HG03575 (cell line): Measurements from ENCODE around the gene ZFYVE27.

Source experiments
- ATAC-seq: cut with Tn5 transposase; IDR thresholded peaks from one replicate; pipeline ENCODE4 v1.9.1; 2021; ENCODE audit not compliant: unreplicated experiment, insufficient number of reproducible peaks, low FRiP score; ENCODE audit errors: extremely low read depth

The ZFYVE27 gene

GRCh38 chr10:97738616-97739015, 1.7 kb downstream of the ZFYVE27 start:
- no peak for ATAC-seq

- ATAC-seq: no peak
These were observed 3.7 kb downstream of the ZFYVE27 start for GRCh38 chr10:97740613-97741012.

GRCh38 chr10:97743169-97743943, 6.4 kb downstream of the ZFYVE27 start:
- no peak for ATAC-seq

- no peak for ATAC-seq
These were observed 7.6 kb downstream of the ZFYVE27 start for GRCh38 chr10:97744405-97745035.

GRCh38 chr10:97747573-97747972, 10.6 kb downstream of the ZFYVE27 start:
- no peak for ATAC-seq

- ATAC-seq: no peak
These were observed 11.2 kb downstream of the ZFYVE27 start for GRCh38 chr10:97748116-97748515.

- no peak for ATAC-seq
These were observed 16.0 kb downstream of the ZFYVE27 start for GRCh38 chr10:97752956-97753355.

- ATAC-seq: no peak
These were observed 17.8 kb downstream of the ZFYVE27 start for GRCh38 chr10:97754726-97755125.

GRCh38 chr10:97755718-97756117, 18.8 kb downstream of the ZFYVE27 start:
- no peak for ATAC-seq

- ATAC-seq: no peak
These were observed 20.5 kb downstream of the ZFYVE27 start for GRCh38 chr10:97757471-97757870.

GRCh38 chr10:97759158-97759887, 22.4 kb downstream of the ZFYVE27 start:
- no peak for ATAC-seq

GRCh38 chr10:97759946-97760345, 23.0 kb downstream of the ZFYVE27 start:
- no peak for ATAC-seq

GRCh38 chr10:97760461-97761257, 23.7 kb downstream of the ZFYVE27 start:
- ATAC-seq: no peak

- no peak for ATAC-seq
These were observed 24.5 kb downstream of the ZFYVE27 start for GRCh38 chr10:97761331-97761865.

- no peak for ATAC-seq
These were observed 25.1 kb downstream of the ZFYVE27 start for GRCh38 chr10:97762056-97762455.

GRCh38 chr10:97762816-97763215, 25.9 kb downstream of the ZFYVE27 start:
- ATAC-seq: no peak

GRCh38 chr10:97763411-97763810, 26.5 kb downstream of the ZFYVE27 start:
- ATAC-seq: no peak

- no peak for ATAC-seq
These were observed 27.0 kb downstream of the ZFYVE27 start for GRCh38 chr10:97763947-97764346.

- ATAC-seq: no peak
These were observed 27.6 kb downstream of the ZFYVE27 start for GRCh38 chr10:97764519-97764931.
